Measurements from ENCODE around the gene RFTN2. TPM values are rescaled to one million over a fixed set of nuclear protein-coding genes. Genes with fewer than 3 reads are reported as not detected.
"Not testable (repeated sequence)": the region's sequence is repeated elsewhere in the genome, so short reads cannot be mapped to it uniquely, and the experiment has no call there.

RFTN2 gene
- total RNA-seq, 1 donor from 2014 or later, result 5.5 TPM

GRCh38 chr2:197674591-197674990 lies 796 bp downstream of the RFTN2 start:
- DNase-seq (ENCODE audit: low spot score), result no peak

GRCh38 chr2:197674060-197674459 lies 1.3 kb downstream of the RFTN2 start:
- no peak for DNase-seq (ENCODE audit: low spot score)

GRCh38 chr2:197673606-197674005 lies 1.8 kb downstream of the RFTN2 start:
- DNase-seq (ENCODE audit: low spot score), result no peak

- DNase-seq (ENCODE audit: low spot score), result no peak
Measured at GRCh38 chr2:197673106-197673505, 2.3 kb downstream of the RFTN2 start.

GRCh38 chr2:197672371-197672893 lies 3.0 kb downstream of the RFTN2 start:
- DNase-seq (ENCODE audit: low spot score), result no peak

GRCh38 chr2:197669077-197669476 lies 6.3 kb downstream of the RFTN2 start:
- DNase-seq (ENCODE audit: low spot score), result no peak

GRCh38 chr2:197668296-197668695 lies 7.1 kb downstream of the RFTN2 start:
- DNase-seq (ENCODE audit: low spot score), result no peak

GRCh38 chr2:197666277-197666676 lies 9.1 kb downstream of the RFTN2 start:
- no peak for DNase-seq (ENCODE audit: low spot score)

- no peak for DNase-seq (ENCODE audit: low spot score)
Measured at GRCh38 chr2:197661626-197662025, 13.8 kb downstream of the RFTN2 start.

- DNase-seq (ENCODE audit: low spot score), result no peak
Measured at GRCh38 chr2:197657562-197657961, 17.8 kb downstream of the RFTN2 start.

GRCh38 chr2:197647961-197648690 lies 27.3 kb downstream of the RFTN2 start:
- DNase-seq (ENCODE audit: low spot score), result no peak

- DNase-seq (ENCODE audit: low spot score), result no peak
Measured at GRCh38 chr2:197641666-197642065, 33.7 kb downstream of the RFTN2 start.

- DNase-seq (ENCODE audit: low spot score), result not testable (repeated sequence)
Measured at GRCh38 chr2:197640571-197641122, 34.7 kb downstream of the RFTN2 start.

- no peak for DNase-seq (ENCODE audit: low spot score)
Measured at GRCh38 chr2:197633109-197633657, 42.2 kb downstream of the RFTN2 start.

- no peak for DNase-seq (ENCODE audit: low spot score)
Measured at GRCh38 chr2:197628043-197628500, 47.3 kb downstream of the RFTN2 start.

- DNase-seq (ENCODE audit: low spot score), result no peak
Measured at GRCh38 chr2:197626965-197627625, 48.3 kb downstream of the RFTN2 start.

GRCh38 chr2:197620133-197620532 lies 55.3 kb downstream of the RFTN2 start:
- DNase-seq (ENCODE audit: low spot score), result no peak

GRCh38 chr2:197615016-197615652 lies 60.3 kb downstream of the RFTN2 start:
- DNase-seq (ENCODE audit: low spot score), result no peak

- no peak for DNase-seq (ENCODE audit: low spot score)
Measured at GRCh38 chr2:197614532-197614931, 60.9 kb downstream of the RFTN2 start.

GRCh38 chr2:197613509-197613987 lies 61.8 kb downstream of the RFTN2 start:
- no peak for DNase-seq (ENCODE audit: low spot score)

- no peak for DNase-seq (ENCODE audit: low spot score)
Measured at GRCh38 chr2:197606180-197606579, 69.2 kb downstream of the RFTN2 start.
